ENCODE measurements around the gene SMC2.

- TF ChIP-seq CTCF (IDR thresholded peaks at IDR 0.05) (no peak), POLR2A (IDR thresholded peaks at IDR 0.05) (no peak)
These were observed 50.2 kb downstream of the SMC2 start for GRCh38 chr9:104144336-104144735.

All from heart left ventricle (tissue), 13 donors.